GM23248 (cell line): ENCODE data around the gene MAP7D3.
"Not testable (repeated sequence)": the region's sequence is repeated elsewhere in the genome, so short reads cannot be mapped to it uniquely, and the experiment has no call there.

Source experiments
- EZH2 ChIP-seq: fragments of 200-600 bp; sonication (generic); IDR thresholded peaks from 2 replicates; pipeline ENCODE4 v1.6.1; 2018; ENCODE audit warnings: antibody characterized with exemption, mild to moderate bottlenecking; ENCODE audit not compliant: insufficient read depth, poor library complexity, severe bottlenecking
- EZH2phosphoT487 ChIP-seq: fragments of 200-600 bp; sonication (generic); IDR thresholded peaks from 2 replicates; pipeline ENCODE4 v1.6.1; 2018; ENCODE audit warnings: antibody characterized with exemption, moderate library complexity, mild to moderate bottlenecking, low read depth; ENCODE audit not compliant: insufficient read depth

DNA sequence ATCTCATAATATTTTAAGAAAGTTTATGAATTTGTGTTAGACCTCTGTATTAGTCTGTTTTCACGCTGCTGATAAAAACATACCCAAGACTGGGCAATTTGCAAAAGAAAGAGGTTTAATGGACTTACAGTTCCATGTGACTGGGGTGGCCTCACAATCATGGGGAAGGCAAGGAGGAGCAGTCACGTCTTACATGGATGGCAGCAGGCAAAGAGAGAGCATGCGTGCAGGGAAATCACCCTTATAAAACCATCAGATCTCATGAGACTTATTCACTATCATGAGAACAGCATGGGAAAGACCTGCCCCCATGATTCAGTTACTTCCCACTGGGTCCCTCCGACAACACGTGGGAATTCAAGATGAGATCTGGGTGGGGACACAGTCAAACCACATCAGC lies 35.2 kb upstream of the MAP7D3 start:
- not testable (repeated sequence) for TF ChIP-seq EZH2, EZH2phosphoT487
